ENCODE data around the gene P2RY11.

Gene P2RY11

DNA sequence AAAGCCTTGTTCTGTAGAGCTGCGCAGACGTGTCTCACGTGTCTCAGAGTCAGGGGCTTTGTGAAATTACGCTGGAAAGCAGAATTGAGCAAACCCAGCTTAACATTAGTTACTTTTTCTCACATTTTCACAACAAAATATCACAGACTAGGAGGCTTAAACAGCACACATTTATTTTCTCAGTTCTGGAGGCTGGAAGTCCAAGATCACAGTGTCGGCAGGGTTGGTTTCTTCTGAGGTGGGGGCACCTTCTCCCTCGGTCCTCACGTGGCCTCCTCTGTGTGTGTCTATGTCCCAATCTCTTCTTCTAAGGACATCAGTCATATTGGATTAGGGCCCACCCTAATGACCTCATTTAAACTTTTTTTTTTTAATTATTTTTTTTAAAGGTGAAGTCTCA lies 12.9 kb downstream of the P2RY11 start:
- H3K4me3 ChIP-seq (ENCODE audit: low read length) = no peak overlapping the region
- H3K9me3 ChIP-seq (ENCODE audit: low read length) = peaks cover 2% of the 10 kb centered on the region
- H3K36me3 ChIP-seq (ENCODE audit: insufficient read depth, low read length) = peaks cover 16% of the 10 kb centered on the region
- H2AFZ ChIP-seq (ENCODE audit: low read depth, low read length) = no peak overlapping the region
- no peaks in the 10 kb centered on the region for H3K27me3 ChIP-seq (ENCODE audit: insufficient read depth, low read length)
- H3K4me1 ChIP-seq (ENCODE audit: insufficient read depth, low read length) = no peaks in the 10 kb centered on the region

DNA sequence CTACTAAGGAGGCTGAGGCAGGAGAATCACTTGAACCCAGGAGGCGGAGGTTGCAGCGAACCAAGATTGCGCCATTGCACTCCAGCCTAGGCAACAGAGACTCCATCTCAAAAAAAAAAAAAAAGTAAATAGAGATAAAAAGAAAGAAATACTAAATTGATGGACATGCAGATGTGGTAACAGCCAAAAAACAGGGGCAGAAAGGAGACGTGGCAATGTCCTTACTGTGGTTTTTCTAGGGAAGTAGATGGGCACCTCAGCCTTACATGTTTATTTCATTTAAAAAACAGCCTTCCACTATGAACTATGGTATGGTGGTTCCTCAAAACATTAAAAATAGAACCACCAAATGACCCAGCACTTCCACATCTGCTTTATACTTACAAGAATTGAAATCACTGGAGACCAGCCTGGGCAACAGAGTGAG lies 14.7 kb downstream of the P2RY11 start:
- Histone ChIP-seq H3K4me3 (ENCODE audit: low read length) (no peak overlapping the region), H2AFZ (ENCODE audit: low read depth, low read length) (no peak overlapping the region), H3K27me3 (ENCODE audit: insufficient read depth, low read length) (no peaks in the 10 kb centered on the region), H3K9me3 (ENCODE audit: low read length) (peaks cover 2% of the 10 kb centered on the region), H3K36me3 (ENCODE audit: insufficient read depth, low read length) (peaks cover 28% of the 10 kb centered on the region), H3K4me1 (ENCODE audit: insufficient read depth, low read length) (no peaks in the 10 kb centered on the region)

GRCh38 chr19:10132905-10133304 lies 21.4 kb downstream of the P2RY11 start:
- H3K36me3 ChIP-seq (ENCODE audit: insufficient read depth, low read length) = peaks cover 66% of the 10 kb centered on the region
- H3K4me1 ChIP-seq (ENCODE audit: insufficient read depth, low read length) = no peaks in the 10 kb centered on the region
- no peak overlapping the region for H2AFZ ChIP-seq (ENCODE audit: low read depth, low read length)
- H3K27me3 ChIP-seq (ENCODE audit: insufficient read depth, low read length) = no peaks in the 10 kb centered on the region
- no peaks in the 10 kb centered on the region for H3K9me3 ChIP-seq (ENCODE audit: low read length)
- no peak overlapping the region for H3K4me3 ChIP-seq (ENCODE audit: low read length)

DNA sequence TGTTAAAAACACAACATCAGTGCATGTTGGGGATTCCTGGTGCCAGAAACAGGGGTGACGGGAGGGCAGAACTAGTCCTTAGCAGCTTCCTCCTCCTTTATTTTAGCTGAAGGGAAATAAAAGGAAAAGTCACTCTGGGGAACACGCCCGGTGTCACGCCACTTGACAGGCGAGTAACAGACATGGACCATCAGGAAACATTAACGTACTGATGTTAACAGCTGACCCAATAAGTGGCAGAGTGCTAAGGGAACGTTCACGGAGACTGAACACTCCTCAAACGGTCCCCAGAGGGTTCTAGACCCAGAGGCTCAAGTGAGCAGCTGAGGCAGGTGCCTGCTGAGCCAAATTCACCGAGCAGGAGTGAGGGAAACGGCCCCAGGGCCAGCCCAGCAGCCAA lies 22.1 kb downstream of the P2RY11 start:
- Histone ChIP-seq H3K36me3 (ENCODE audit: insufficient read depth, low read length) (peaks cover 73% of the 10 kb centered on the region), H3K4me1 (ENCODE audit: insufficient read depth, low read length) (no peaks in the 10 kb centered on the region), H3K27me3 (ENCODE audit: insufficient read depth, low read length) (no peaks in the 10 kb centered on the region)

GRCh38 chr19:10134040-10134439 lies 22.5 kb downstream of the P2RY11 start:
- H3K9me3 ChIP-seq (ENCODE audit: low read length) = no peaks in the 10 kb centered on the region
- H3K4me3 ChIP-seq (ENCODE audit: low read length) = no peak overlapping the region
- no peaks in the 10 kb centered on the region for H3K4me1 ChIP-seq (ENCODE audit: insufficient read depth, low read length)
- H3K27me3 ChIP-seq (ENCODE audit: insufficient read depth, low read length) = no peaks in the 10 kb centered on the region
- peaks cover 75% of the 10 kb centered on the region for H3K36me3 ChIP-seq (ENCODE audit: insufficient read depth, low read length)
- no peak overlapping the region for H2AFZ ChIP-seq (ENCODE audit: low read depth, low read length)

More for the DNA sequence above, 22.1 kb downstream of the P2RY11 start:
- H2AFZ ChIP-seq (ENCODE audit: low read depth, low read length) = no peak overlapping the region
- H3K4me3 ChIP-seq (ENCODE audit: low read length) = no peak overlapping the region
- no peaks in the 10 kb centered on the region for H3K9me3 ChIP-seq (ENCODE audit: low read length)

- H3K36me3 ChIP-seq (ENCODE audit: insufficient read depth, low read length) = peaks cover 82% of the 10 kb centered on the region
- H3K27me3 ChIP-seq (ENCODE audit: insufficient read depth, low read length) = no peaks in the 10 kb centered on the region
- no peaks in the 10 kb centered on the region for H3K4me1 ChIP-seq (ENCODE audit: insufficient read depth, low read length)
- no peak overlapping the region for H2AFZ ChIP-seq (ENCODE audit: low read depth, low read length)
- no peak overlapping the region for H3K4me3 ChIP-seq (ENCODE audit: low read length)
- no peaks in the 10 kb centered on the region for H3K9me3 ChIP-seq (ENCODE audit: low read length)
These were observed 24.2 kb downstream of the P2RY11 start for GRCh38 chr19:10135551-10136334.

GRCh38 chr19:10136936-10137335 lies 25.4 kb downstream of the P2RY11 start:
- Histone ChIP-seq H3K9me3 (ENCODE audit: low read length) (no peaks in the 10 kb centered on the region), H3K36me3 (ENCODE audit: insufficient read depth, low read length) (peaks cover 84% of the 10 kb centered on the region), H3K27me3 (ENCODE audit: insufficient read depth, low read length) (no peaks in the 10 kb centered on the region), H3K4me1 (ENCODE audit: insufficient read depth, low read length) (no peaks in the 10 kb centered on the region), H3K4me3 (ENCODE audit: low read length) (no peak overlapping the region), H2AFZ (ENCODE audit: low read depth, low read length) (no peak overlapping the region)

DNA sequence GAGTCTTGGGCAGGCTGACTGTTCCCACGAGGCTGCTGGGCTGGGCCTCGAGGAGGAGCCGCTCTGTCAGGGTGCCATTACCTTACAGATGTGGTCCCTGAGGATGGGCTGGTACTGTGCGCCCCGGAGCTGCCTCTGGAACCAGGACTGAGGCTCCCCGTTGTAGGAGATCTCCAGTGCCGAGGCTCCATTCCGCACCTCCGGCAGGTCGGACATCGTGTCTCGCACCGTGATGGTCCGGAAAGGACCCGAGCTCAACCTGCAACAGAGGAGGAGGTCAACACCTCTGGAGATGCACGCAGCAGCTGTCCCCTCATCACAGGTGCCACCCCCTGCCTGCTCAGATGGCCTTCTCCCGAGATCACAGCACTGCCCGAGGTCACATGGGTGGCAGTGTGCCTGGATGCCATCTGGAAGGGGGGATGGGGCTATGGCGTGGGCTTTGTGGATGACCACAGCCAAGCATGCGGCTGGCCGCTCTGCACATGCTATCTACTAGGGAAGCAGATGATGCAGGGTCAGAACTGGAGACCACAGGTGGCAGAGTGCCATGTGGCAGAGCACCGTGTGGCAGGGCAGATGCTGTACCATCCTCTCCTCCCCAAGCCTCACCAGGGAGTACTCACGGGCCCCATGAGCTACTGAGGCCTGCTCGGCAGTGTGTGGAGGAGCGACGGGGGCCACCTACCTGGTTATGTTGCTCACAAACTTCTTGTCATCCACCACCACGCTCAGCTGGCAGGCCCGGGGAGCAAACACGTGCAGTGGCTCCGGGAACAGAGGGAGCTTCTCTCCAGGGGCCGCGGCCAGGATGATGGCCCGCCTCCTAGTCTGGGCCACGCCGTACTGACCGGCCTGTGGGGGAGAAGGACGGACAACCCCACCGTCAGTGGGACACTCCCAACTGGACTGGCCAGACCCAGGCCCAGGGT lies 26.5 kb downstream of the P2RY11 start:
- no peaks in the 10 kb centered on the region for H3K27me3 ChIP-seq (ENCODE audit: insufficient read depth, low read length)
- no peaks in the 10 kb centered on the region for H3K4me1 ChIP-seq (ENCODE audit: insufficient read depth, low read length)
- no peak overlapping the region for H3K4me3 ChIP-seq (ENCODE audit: low read length)
- H3K9me3 ChIP-seq (ENCODE audit: low read length) = no peaks in the 10 kb centered on the region
- H3K36me3 ChIP-seq (ENCODE audit: insufficient read depth, low read length) = peaks cover 89% of the 10 kb centered on the region
- H2AFZ ChIP-seq (ENCODE audit: low read depth, low read length) = no peak overlapping the region

DNA sequence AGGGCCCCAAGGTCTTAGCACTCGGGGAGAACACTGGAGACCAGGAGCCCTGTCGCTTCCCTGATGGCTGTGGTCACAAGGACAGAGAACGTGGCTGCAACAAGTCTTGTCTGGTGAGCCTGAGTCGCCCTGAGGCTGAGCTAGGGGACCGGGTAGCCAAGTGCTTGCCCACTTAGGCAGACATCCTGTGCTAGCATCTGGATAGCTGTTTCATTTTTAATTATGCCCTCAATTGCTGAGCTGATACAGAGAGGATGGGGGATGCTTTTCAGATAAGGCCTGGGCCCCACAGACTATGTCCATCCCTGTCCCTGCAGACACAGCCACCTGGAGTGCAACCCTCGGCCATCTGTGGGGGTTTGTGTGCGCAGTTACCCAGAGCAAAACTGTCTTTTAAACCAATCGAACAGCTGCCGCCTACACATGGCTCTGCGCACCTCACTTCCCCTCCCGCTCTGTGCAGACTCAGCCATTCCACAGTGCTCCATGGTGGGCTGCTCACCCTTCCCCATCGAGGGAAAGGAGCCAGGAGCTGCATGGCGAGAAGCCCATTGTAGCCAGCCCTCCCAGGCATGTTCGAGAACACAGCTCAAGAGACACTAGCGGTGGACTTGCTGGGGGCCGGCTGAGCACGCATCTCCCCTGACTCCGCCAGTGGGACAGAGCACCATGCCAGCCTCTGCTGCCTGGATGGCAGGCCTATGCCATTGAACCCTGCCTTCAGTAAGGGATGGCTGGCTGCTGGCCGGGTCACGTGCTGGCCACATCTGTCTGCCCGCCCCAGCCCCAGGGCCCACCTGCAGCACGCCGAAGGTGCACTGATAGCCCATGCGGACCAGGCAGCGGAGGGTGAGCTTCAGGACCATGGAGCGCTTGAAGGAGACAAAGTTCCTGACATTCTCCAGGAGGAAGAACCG lies 27.6 kb downstream of the P2RY11 start:
- H3K36me3 ChIP-seq (ENCODE audit: insufficient read depth, low read length) = peaks cover 88% of the 10 kb centered on the region

DNA sequence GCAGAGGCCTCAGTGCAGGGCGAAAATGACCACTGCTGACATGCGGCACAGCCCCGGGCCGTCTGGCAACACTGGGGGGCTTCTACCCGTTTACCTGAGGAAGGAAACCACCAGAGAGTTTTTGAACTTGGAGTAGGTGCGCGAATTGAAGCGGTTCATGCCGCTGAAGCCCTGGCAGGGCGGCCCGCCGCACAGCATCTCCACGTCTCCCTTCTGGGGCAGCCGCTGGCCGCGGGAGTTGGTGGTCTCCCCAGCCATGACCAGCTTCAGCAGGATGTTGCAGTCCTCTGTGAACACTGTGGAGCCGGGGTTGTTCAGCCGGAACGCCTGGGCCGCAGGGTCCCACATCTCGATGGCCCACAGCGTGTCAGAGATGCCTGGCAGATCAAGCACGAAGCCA lies 28.5 kb downstream of the P2RY11 start:
- peaks cover 91% of the 10 kb centered on the region for H3K36me3 ChIP-seq (ENCODE audit: insufficient read depth, low read length)
- no peaks in the 10 kb centered on the region for H3K4me1 ChIP-seq (ENCODE audit: insufficient read depth, low read length)
- H3K4me3 ChIP-seq (ENCODE audit: low read length) = no peak overlapping the region
- no peaks in the 10 kb centered on the region for H3K27me3 ChIP-seq (ENCODE audit: insufficient read depth, low read length)
- H2AFZ ChIP-seq (ENCODE audit: low read depth, low read length) = no peak overlapping the region
- H3K9me3 ChIP-seq (ENCODE audit: low read length) = no peaks in the 10 kb centered on the region

More for the DNA sequence above, 27.6 kb downstream of the P2RY11 start:
- H3K4me1 ChIP-seq (ENCODE audit: insufficient read depth, low read length) = no peaks in the 10 kb centered on the region
- H3K4me3 ChIP-seq (ENCODE audit: low read length) = no peak overlapping the region
- no peaks in the 10 kb centered on the region for H3K9me3 ChIP-seq (ENCODE audit: low read length)
- H2AFZ ChIP-seq (ENCODE audit: low read depth, low read length) = no peak overlapping the region
- H3K27me3 ChIP-seq (ENCODE audit: insufficient read depth, low read length) = no peaks in the 10 kb centered on the region

DNA sequence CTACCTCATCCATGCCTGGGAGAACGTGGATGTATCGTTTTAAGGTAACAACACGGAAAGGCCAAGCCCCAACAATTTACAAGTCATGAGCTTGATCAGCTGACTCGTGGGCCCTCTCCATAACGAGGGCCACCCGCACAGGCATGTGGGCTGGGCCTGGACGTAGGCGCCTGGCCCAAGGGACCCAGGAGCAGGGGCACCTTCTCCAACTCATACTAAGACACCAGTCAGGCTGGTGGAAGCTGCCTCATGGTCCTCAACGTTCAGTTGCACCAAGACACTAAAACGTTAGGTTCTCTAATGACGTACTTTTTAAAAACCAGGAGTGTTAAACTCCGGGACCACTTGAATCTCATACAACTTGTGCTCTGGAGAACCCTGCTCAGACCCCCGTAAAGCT lies 30.0 kb downstream of the P2RY11 start:
- H2AFZ ChIP-seq (ENCODE audit: low read depth, low read length) = no peak overlapping the region
- no peak overlapping the region for H3K4me3 ChIP-seq (ENCODE audit: low read length)
- H3K36me3 ChIP-seq (ENCODE audit: insufficient read depth, low read length) = peaks cover 94% of the 10 kb centered on the region
- no peaks in the 10 kb centered on the region for H3K9me3 ChIP-seq (ENCODE audit: low read length)
- no peaks in the 10 kb centered on the region for H3K4me1 ChIP-seq (ENCODE audit: insufficient read depth, low read length)
- H3K27me3 ChIP-seq (ENCODE audit: insufficient read depth, low read length) = no peaks in the 10 kb centered on the region

DNA sequence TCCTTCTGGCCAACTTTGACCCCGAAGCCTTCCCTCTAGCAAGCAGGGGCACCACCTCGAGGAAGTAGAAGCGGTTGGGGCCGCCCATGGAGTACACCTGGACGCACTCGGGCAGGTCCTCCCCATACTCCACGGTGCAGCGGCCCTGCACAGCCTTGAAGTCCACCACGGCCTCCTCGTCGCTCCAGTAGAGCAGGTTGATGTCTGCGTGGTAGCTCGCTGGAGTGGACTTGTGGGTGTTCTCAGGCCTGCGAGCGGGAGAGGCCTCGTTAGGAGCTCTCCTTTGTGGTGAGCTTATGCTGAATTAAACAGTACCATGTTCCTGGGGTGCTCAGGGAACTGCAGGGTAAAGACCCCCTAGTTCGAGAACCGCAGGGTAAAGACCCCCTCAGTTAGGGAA lies 30.5 kb downstream of the P2RY11 start:
- H3K4me3 ChIP-seq (ENCODE audit: low read length) = no peak overlapping the region
- no peaks in the 10 kb centered on the region for H3K4me1 ChIP-seq (ENCODE audit: insufficient read depth, low read length)
- no peaks in the 10 kb centered on the region for H3K9me3 ChIP-seq (ENCODE audit: low read length)
- no peaks in the 10 kb centered on the region for H3K27me3 ChIP-seq (ENCODE audit: insufficient read depth, low read length)
- no peak overlapping the region for H2AFZ ChIP-seq (ENCODE audit: low read depth, low read length)
- H3K36me3 ChIP-seq (ENCODE audit: insufficient read depth, low read length) = peaks cover 94% of the 10 kb centered on the region

Measured in neuron (in vitro differentiated cells).